Astrocyte of the hippocampus (primary cell): ENCODE results near the gene AMPD3.

ENCODE experiments used
- DNase-seq: peaks from one replicate; pipeline ENCODE4 v3.0.0; 2011; ENCODE audit warnings: low read depth, low spot score

Gene AMPD3

DNA sequence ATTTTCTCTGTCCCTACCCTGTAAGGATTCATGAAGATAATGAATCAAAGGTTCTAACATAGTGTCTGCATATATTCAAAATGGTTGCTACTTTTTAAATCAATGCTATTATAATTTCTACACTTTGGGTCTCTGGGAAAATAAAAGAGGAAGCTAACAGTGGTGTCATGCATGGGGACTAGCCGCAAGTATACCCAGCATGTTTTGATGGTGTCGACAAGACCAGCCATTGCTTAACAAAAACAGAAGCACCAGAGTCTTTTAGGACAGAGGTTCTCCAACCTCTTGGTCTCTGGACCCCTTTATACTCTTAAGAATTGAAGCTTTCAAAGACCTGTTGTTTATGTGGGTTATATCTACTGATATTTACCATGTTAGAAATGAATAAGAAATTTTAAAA, 48.2 kb downstream of the AMPD3 start:
- no peak for DNase-seq

DNA sequence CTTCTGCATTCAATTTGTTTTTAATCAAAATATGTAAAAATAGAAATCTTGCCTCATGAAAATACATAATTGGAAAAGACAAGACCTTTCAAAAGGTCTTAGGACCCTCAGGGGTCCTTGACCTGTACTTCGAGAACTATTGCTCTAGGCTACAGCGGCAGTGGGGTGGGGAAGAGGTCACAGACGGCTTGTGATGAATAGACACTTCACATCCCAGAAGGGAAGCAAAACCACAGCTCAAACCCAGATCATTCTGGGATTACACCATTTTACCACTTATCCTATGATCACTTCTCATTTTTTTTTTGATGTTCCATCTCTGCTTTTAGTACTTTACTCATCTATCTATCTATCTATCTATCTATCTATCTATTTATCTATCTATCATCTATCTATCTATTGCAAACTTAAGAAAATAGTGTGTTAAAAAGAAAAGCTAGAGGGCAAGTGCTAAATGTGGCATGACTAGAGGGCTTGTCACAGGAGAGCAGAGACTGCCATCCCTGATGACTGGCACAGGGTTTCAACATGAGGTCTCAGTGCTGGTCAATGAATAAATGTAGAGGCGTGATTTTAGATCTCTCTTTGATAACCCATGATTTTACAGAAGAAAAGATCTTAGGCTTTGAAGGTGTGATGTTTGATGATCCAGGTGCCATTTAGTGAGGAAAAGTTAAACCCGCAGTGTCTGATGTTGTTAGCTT, 48.9 kb downstream of the AMPD3 start:
- DNase-seq = no peak

GRCh38 chr11:10504490-10504889, 49.4 kb downstream of the AMPD3 start:
- no peak for DNase-seq

DNA sequence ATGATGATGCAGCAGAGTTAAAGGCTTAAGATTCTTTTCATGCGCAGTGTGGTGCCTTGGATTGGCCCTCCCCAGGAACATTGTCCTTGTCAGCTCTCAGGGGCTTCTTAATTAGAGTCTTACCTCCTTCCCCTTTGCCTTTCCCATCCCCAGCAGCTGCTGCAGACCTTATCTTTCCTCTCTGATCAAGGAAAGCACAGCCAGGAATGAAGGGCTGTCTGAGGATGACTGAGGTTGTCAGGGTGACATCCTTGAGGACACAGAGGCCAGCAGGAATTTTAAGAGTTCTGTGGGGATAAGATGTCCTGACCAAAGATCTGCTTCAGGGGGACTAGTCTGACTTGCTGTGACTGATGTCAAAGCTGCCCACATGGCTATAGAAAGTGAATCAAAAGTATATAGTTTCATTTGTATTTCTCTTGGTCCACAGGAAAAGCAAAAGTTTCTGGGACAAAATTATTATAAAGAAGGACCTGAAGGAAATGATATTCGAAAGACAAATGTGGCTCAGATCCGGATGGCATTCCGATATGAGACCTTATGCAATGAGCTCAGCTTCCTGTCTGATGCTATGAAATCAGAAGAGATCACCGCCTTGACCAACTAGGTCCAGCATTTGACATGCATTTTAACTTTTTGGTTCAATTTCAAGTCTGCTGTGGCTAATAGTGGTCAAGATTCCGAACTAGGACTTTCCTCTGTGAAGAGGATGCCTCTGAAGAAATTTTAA, 50.4 kb downstream of the AMPD3 start:
- no peak for DNase-seq

GRCh38 chr11:10506008-10506370, 50.9 kb downstream of the AMPD3 start:
- DNase-seq = peak; percentile 58

- DNase-seq = peak; percentile 26
Observed at GRCh38 chr11:10511181-10511621, 56.1 kb downstream of the AMPD3 start.

GRCh38 chr11:10514202-10514601, 59.1 kb downstream of the AMPD3 start:
- no peak for DNase-seq

GRCh38 chr11:10514709-10515108, 59.6 kb downstream of the AMPD3 start:
- DNase-seq = peak; percentile 27

- DNase-seq = no peak
Observed at GRCh38 chr11:10515418-10515817, 60.4 kb downstream of the AMPD3 start.

DNA sequence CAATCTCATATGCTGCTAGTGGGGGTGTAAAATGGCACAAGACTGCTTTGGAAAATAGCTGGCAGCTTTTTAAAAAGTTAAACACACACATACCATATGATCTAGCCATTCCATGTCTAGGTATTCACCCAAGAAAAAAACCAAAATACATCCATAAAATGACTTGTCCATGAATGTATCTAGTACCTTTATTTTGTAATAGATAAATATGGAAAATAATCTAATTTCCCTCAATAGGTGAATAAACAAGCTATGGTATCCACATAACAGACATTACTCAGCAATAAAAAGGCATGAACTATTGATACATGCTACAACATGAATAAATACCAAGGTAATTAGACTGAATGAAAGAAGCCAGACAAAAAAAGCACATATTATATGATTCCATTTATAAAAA, 63.1 kb downstream of the AMPD3 start:
- no peak for DNase-seq

DNA sequence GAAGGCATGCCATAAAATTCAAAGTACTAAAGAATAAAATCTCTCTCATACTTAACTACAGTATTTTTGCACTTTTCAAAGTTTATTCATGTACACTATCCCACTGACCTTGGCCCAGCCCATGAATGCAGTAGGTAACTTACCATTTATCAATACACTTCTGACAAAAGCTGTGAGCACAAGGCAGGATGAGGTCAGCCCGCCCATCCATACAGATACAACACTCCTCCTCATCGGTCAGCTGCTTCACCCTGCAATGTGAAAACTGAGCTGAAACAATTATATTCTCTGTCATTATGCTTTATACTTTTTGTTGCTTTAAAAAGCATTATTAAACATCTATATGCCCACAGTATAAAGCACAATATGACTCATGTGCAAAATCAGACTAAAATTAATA, 63.8 kb downstream of the AMPD3 start:
- DNase-seq = no peak

GRCh38 chr11:10519630-10520029, 64.6 kb downstream of the AMPD3 start:
- no peak for DNase-seq

- no peak for DNase-seq
Observed at GRCh38 chr11:10520562-10520961, 65.5 kb downstream of the AMPD3 start.

- no peak for DNase-seq
Observed at GRCh38 chr11:10522276-10522675, 67.2 kb downstream of the AMPD3 start.

- no peak for DNase-seq
Observed at GRCh38 chr11:10522921-10523320, 67.9 kb downstream of the AMPD3 start.

- DNase-seq = no peak
Observed at GRCh38 chr11:10524471-10524870, 69.4 kb downstream of the AMPD3 start.

DNA sequence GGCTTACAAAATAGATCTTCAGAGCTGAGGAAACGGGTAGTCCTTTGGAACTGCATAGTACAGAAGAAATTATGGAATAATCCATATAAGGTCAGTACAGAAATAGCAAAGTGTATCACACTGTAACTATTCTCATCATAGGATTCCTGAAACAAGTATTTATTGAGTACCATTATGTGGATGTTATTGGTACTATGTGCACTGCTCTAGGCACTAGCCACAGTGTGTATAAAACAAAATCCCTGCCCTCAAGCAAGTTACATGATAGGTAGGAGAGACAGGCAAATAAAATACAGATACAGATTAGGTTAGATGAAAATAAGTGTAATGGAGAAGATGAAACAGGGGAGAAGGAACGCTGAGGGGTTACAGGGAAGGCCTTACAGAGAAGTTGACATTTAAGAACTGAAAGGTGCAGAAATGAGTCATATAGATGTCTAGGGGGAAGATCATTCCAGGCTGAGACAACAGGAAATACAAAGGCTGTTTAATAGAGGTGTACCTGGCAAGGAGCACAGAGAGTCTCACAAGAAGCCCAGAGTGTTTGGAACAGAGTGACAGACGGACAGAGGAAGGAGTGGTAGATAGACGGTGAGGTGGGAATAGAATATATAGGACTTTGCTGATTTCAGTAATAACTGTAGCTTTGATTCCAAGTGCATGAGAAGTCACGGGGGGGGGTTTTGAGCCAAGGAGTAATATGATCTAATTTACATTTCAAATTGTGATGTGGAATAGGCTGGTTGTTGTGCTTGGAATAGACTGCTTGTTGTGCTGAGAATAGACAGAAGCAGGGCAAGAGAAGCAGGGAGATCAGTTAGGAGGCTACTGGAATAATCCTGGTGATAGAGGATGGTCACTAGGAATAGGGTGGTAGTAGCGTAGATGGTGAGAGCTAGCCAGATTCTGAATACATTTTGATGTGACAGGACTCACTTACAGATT, 72.2 kb downstream of the AMPD3 start:
- DNase-seq = peak; percentile 43

DNA sequence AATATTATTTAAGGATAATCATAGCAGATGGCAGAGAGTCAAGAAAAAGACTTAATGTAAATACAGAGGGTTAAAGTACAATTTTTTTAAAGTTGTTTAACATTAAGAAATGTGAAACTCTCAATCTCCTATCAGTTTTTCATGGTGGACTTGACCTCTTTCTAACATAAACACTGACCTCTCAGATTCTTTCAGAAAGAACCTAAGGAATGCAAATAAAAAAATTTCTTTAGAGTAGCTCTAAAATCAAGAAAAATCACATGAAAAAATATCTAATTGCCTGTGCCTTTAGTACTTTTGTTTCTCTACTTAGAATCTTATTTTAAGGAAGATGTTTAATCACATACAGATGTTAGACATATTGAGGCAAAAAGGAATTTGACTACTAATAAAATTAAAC, 73.1 kb downstream of the AMPD3 start:
- DNase-seq = no peak

DNA sequence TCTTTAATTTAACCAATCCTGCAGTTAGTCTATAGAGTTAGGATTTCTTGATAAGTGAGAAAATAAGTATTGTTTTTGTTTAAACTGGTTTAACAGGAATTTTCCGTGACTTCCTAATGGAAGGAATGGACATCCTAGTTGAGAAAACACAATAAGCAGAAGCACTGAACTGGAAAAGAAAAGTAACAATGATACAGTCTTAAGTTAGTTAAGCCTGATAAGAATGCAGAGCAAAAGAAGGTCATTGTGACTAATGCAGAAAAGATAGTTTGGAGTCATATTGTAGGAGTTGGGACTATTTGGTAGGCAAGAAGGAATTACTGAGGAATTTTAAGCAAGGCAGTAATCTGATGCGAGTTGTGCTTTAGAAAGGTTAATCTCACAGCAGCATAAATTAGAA, 74.2 kb downstream of the AMPD3 start:
- DNase-seq = no peak

- DNase-seq = no peak
Observed at GRCh38 chr11:10532526-10532925, 77.5 kb downstream of the AMPD3 start.

- DNase-seq = no peak
Observed at GRCh38 chr11:10533323-10533722, 78.3 kb downstream of the AMPD3 start.

DNA sequence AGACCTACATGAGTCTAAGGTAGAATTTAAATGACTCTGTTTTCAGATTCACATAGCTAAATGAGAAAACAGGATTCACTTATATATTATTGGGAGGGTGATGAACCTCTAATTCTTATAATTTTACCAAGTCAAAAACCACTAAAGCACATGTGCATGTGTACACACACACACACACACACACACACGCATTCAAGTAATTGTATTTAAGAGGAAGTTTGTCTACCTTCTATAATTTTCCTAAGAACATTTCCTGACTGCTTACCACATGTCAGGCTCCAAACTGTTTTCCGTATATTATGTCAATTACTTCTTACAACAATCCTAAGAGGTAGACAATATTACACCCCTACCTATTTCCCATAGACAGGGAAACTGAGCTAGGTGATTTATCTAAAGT, 79.3 kb downstream of the AMPD3 start:
- DNase-seq = no peak
